Breast epithelium (tissue), 4 donors: ENCODE data around the gene IGIP. TPM values are rescaled to one million over a fixed set of nuclear protein-coding genes. Genes with fewer than 3 reads are reported as not detected.
A peak's percentile ranks its signal among the peaks of the same experiment; 100 is the strongest.

Experiments
- DNase-seq, 2 donors: peaks; one replicate each; pipeline ENCODE4 v3.0.0-alpha.2; 2019; ENCODE audit warnings: low spot score in 2 of 2
- H3K27ac ChIP-seq, 2 donors: fragments of 200-600 bp; sonication (generic) in 1 of 2; one replicate each; pipeline ENCODE4 v1.5.1; 2016 to 2019; ENCODE audit warnings: mild to moderate bottlenecking in 1 of 2
- H3K27me3 ChIP-seq, 2 donors: fragments of 200-600 bp; sonication (generic) in 1 of 2; one replicate each; pipeline versions ENCODE4 v1.5.1 to v1.6.0; 2017 to 2019; ENCODE audit warnings: control low read depth in 1 of 2, mild to moderate bottlenecking in 1 of 2
- H3K36me3 ChIP-seq: fragments of 200-600 bp; one replicate; pipeline ENCODE4 v1.5.1; 2019
- H3K4me1 ChIP-seq, 2 donors: fragments of 200-600 bp; sonication (generic); one replicate each; pipeline ENCODE4 v1.5.1; 2016 to 2019; ENCODE audit warnings: control low read depth in 1 of 2
- H3K4me3 ChIP-seq, 3 donors: fragments of 200-600 bp; sonication (generic); 1 replicate in 2 of 3; 2 replicates in 1 of 3; pipeline ENCODE4 v1.5.1; 2016 to 2019; ENCODE audit warnings: mild to moderate bottlenecking in 3 of 3, moderate library complexity in 2 of 3
- H3K9me3 ChIP-seq, 2 donors: fragments of 200-600 bp; sonication (generic) in 1 of 2; one replicate each; pipeline ENCODE4 v1.5.1; 2016 to 2019; ENCODE audit warnings: control low read depth in 1 of 2
- POLR2A ChIP-seq: fragments of 450-650 bp; IDR thresholded peaks from one replicate; pipeline ENCODE4 v1.6.1; 2016; ENCODE audit warnings: antibody characterized with exemption, mild to moderate bottlenecking, moderate library complexity
- POLR2AphosphoS5 ChIP-seq, 3 donors: sonication (generic); formaldehyde crosslinking; IDR thresholded peaks; one replicate each; pipeline ENCODE4 v1.6.1; 2017; ENCODE audit warnings: antibody characterized with exemption in 3 of 3
- intact Hi-C: fragments of 100-400 bp; cut with DNase I; formaldehyde crosslinking; loops from one replicate; pipeline ENCODE4 v1.15.1; 2023; ENCODE audit warnings: low total_unique reads
- total RNA-seq, 3 donors: library from RNA; depleted of rRNA; stranded (reverse); fragments of >200 nt; gene quantifications; one replicate each; pipeline ENCODE4 v1.1.0, GENCODE V29; 2016
- TF ChIP-seq, protein P1 (sequence below), 3 donors: fragments of 450-650 bp; IDR thresholded peaks; one replicate each; pipeline ENCODE4 v1.5.1; 2016 to 2017; ENCODE audit warnings: antibody characterized with exemption in 3 of 3, mild to moderate bottlenecking in 3 of 3, moderate library complexity in 3 of 3

Gene IGIP
- total RNA-seq, 3 donors from 2014 or later, result 19.0 to 23.1 (median 21.8) TPM

DNA sequence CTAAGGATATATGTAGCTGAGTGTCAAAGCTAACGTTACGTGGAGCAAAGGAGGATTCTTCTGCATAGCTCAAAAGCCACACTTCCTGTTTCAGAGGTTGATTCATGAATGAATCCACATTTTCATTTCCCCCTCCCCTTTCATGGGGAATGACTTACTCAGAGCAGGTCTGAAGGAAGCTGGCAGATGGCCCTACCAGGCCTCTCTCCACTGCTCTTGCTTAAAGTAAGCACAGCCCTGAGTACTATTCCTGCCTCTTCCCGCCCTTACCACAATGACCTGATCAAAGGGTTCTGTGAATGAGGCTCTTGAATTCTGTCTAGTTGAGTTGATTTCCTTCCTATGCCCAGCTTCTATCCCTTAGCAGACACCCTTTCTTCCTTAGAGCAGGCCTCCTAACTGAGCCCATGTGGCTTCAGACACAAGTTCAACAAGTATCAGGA lies 6.3 kb downstream of the IGIP start:
- H3K36me3 ChIP-seq, result no peaks in the 10 kb centered on the region
- no peaks in the 10 kb centered on the region for H3K27me3 ChIP-seq
- H3K4me3 ChIP-seq, result no peak overlapping the region
- H3K27ac ChIP-seq, result peak overlapping the region; percentile 23 to 29
- DNase-seq, result no peak
- intact Hi-C loops, result no loop called here
- H3K4me1 ChIP-seq, result peaks cover 3 to 6% of the 10 kb centered on the region in 2 donors
- TF ChIP-seq POLR2A, result no peak
- TF ChIP-seq POLR2AphosphoS5 (IDR thresholded peaks at IDR 0.05), result no peak
- TF ChIP-seq, protein P1, sequence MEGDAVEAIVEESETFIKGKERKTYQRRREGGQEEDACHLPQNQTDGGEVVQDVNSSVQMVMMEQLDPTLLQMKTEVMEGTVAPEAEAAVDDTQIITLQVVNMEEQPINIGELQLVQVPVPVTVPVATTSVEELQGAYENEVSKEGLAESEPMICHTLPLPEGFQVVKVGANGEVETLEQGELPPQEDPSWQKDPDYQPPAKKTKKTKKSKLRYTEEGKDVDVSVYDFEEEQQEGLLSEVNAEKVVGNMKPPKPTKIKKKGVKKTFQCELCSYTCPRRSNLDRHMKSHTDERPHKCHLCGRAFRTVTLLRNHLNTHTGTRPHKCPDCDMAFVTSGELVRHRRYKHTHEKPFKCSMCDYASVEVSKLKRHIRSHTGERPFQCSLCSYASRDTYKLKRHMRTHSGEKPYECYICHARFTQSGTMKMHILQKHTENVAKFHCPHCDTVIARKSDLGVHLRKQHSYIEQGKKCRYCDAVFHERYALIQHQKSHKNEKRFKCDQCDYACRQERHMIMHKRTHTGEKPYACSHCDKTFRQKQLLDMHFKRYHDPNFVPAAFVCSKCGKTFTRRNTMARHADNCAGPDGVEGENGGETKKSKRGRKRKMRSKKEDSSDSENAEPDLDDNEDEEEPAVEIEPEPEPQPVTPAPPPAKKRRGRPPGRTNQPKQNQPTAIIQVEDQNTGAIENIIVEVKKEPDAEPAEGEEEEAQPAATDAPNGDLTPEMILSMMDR (IDR thresholded peaks at IDR 0.05), result no peak
- H3K9me3 ChIP-seq, result no peaks in the 10 kb centered on the region

DNA sequence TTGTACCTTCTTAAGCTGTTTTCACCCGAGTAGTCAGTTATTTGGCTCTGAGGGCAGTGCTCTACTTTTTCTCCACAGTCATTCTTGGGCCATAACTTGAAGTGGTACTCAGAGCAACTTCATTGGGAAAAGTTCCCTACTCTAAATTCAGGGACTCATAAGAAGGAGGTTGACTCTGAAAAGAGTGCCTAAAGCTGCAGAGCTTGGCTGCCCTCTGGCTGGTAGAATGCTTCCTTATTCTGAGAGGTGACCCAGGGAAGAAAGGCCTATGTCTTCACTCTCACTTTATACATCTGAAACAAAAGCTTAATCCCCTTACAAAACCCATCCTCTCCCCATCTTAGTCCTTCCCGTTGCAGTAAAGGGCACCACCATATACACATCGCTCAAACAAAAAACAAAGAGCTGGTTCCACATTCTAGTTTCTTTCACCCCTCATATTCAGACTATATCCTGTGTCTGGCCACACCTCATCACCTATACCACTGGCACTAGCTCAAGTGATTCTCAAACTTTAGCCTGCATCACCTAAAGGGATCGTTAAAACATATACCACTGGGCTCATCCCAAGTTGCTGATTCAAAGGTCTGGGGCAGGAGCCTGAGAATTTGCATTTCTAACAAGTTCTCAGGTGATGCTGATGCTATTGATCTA lies 7.9 kb downstream of the IGIP start:
- H3K27me3 ChIP-seq, result no peaks in the 10 kb centered on the region
- H3K27ac ChIP-seq, result no peak overlapping the region
- TF ChIP-seq, protein P1 (IDR thresholded peaks at IDR 0.05), result no peak
- TF ChIP-seq POLR2AphosphoS5 (IDR thresholded peaks at IDR 0.05) (no peak), POLR2A (no peak)
- peaks cover 3 to 6% of the 10 kb centered on the region in 2 donors for H3K4me1 ChIP-seq
- H3K9me3 ChIP-seq, result no peaks in the 10 kb centered on the region
- intact Hi-C loops, result no loop called here
- DNase-seq, result no peak
- H3K36me3 ChIP-seq, result no peaks in the 10 kb centered on the region
- no peak overlapping the region for H3K4me3 ChIP-seq

DNA sequence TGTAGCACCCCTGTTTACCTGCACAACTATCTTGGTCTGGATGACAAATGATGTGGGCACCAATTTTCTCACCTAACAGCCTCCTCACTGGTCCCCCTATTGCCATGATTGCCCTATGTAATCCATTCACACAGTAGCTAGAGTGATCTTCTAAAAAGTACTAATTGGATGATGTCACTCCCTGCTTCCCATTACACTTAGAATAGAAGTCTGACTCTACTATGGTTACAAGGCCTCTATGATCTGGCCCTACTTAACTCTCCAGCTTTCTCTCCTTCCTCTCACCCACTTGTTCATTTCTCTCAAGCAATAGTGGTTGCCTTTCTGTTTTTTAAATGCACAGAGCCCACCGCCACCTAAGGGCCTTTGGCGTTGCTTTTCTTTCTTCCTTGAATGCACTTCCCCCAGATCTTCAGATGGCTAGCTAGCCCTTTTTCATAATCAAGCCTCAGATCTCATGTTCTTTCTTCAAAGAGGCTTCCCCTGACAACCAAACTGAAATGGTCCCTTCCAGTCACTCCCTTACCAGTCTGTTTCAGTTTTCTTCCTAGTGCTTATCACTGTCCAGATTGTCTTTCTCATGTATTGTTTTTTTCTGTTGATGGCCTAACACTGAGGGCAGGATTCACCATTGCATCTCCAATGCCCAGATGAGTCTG lies 8.7 kb downstream of the IGIP start:
- no peak overlapping the region for H3K4me3 ChIP-seq
- peaks cover 3 to 6% of the 10 kb centered on the region in 2 donors for H3K4me1 ChIP-seq

DNA sequence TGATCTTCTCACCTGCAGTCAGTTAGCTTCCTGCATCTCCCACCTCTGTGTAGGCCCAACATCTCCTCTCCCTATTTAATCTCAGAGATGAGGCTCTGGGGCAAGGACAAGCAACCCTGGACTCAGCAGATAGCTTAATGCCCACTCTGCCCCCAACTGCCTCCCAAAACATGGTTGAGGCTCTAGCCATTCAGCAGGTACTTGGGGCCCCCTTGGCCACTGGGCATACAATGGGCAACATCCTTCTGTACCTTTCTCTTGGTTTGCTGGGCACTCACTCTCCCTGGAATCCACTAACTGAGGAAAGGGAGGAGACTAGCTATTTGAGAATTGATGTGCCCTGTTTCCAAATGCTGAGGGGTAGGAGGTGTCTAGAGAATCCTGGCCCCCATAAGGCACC lies 9.4 kb downstream of the IGIP start:
- Histone ChIP-seq H3K27me3 (no peaks in the 10 kb centered on the region), H3K27ac (no peak overlapping the region), H3K4me1 (peaks cover 3 to 6% of the 10 kb centered on the region in 2 donors), H3K4me3 (no peak overlapping the region), H3K9me3 (no peaks in the 10 kb centered on the region), H3K36me3 (no peaks in the 10 kb centered on the region)
- no peak for DNase-seq
- intact Hi-C loops, result no loop called here
- TF ChIP-seq POLR2AphosphoS5 (IDR thresholded peaks at IDR 0.05), result no peak
- TF ChIP-seq, protein P1 (IDR thresholded peaks at IDR 0.05), result no peak
- no peak for TF ChIP-seq POLR2A

More for the DNA sequence above, 8.7 kb downstream of the IGIP start:
- Histone ChIP-seq H3K27me3 (no peaks in the 10 kb centered on the region), H3K36me3 (no peaks in the 10 kb centered on the region), H3K27ac (no peak overlapping the region), H3K9me3 (no peaks in the 10 kb centered on the region)
- DNase-seq, result no peak
- TF ChIP-seq, protein P1 (IDR thresholded peaks at IDR 0.05), result no peak
- TF ChIP-seq POLR2AphosphoS5 (IDR thresholded peaks at IDR 0.05) (no peak), POLR2A (no peak)
- intact Hi-C loops, result no loop called here

DNA sequence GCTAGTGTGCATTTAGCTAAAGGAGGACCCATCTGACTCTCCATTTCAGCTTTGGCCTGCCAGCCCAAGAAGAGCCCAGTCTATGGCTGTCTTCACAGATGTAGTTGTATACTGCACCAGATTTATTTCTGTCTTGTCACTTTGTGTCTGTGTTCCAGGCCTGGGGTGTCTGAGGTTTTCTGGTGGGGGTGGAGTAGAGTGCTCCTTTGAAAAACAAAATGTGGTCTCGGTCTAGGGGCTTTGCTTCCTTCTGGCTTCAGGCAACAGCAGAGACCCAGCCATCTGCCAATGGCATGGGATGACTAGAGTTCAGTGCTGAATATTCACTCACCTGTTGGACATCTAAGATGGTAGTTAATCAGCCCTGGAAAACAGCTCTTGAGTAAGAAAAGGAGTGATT lies 10.9 kb downstream of the IGIP start:
- no peak for DNase-seq
- Histone ChIP-seq H3K9me3 (no peaks in the 10 kb centered on the region), H3K36me3 (no peaks in the 10 kb centered on the region), H3K4me1 (peaks cover 3 to 6% of the 10 kb centered on the region in 2 donors), H3K4me3 (no peak overlapping the region), H3K27me3 (no peaks in the 10 kb centered on the region), H3K27ac (no peak overlapping the region)
- TF ChIP-seq POLR2AphosphoS5 (IDR thresholded peaks at IDR 0.05) (no peak), POLR2A (no peak)
- TF ChIP-seq, protein P1 (IDR thresholded peaks at IDR 0.05), result no peak
- intact Hi-C loops, result no loop called here
